Prostate gland (tissue), 2 donors: ENCODE data around the gene FBXL19. TPM values are rescaled to one million over a fixed set of nuclear protein-coding genes. Genes with fewer than 3 reads are reported as not detected.
A peak's percentile ranks its signal among the peaks of the same experiment; 100 is the strongest.

ENCODE experiments used
- DNase-seq: peaks from one replicate; pipeline ENCODE4 v3.0.0-alpha.2; 2019; ENCODE audit warnings: low spot score
- H3K27ac ChIP-seq, 2 donors: fragments of 200-600 bp; sonication (generic); 2 replicates each; pipeline ENCODE4 v1.5.1; 2017 to 2019
- H3K27me3 ChIP-seq: fragments of 200-600 bp; sonication (generic); replicated peaks from 2 replicates; pipeline ENCODE4 v1.5.1; 2019; ENCODE audit not compliant: insufficient read depth
- H3K36me3 ChIP-seq, 2 donors: fragments of 200-600 bp; sonication (generic); 1 replicate in 1 of 2; 2 replicates in 1 of 2; pipeline versions ENCODE4 v1.5.1 to v1.8.1; 2017 to 2019
- H3K4me1 ChIP-seq: fragments of 200-600 bp; sonication (generic); replicated peaks from 2 replicates; pipeline ENCODE4 v1.5.1; 2019
- H3K4me3 ChIP-seq, 2 donors: fragments of 200-600 bp; sonication (generic); 2 replicates each; pipeline ENCODE4 v1.5.1; 2017 to 2019
- H3K9me3 ChIP-seq: fragments of 200-600 bp; sonication (generic); 2 replicates; pipeline ENCODE4 v1.5.1; 2017
- POLR2A ChIP-seq: fragments of 450-650 bp; IDR thresholded peaks from one replicate; pipeline ENCODE4 v1.6.1; 2016; ENCODE audit warnings: antibody characterized with exemption, mild to moderate bottlenecking
- POLR2AphosphoS5 ChIP-seq: sonication (generic); formaldehyde crosslinking; IDR thresholded peaks from one replicate; pipeline ENCODE4 v1.6.1; 2017; ENCODE audit warnings: antibody characterized with exemption
- WGBS: methylation state at CpG from one replicate; pipeline ENCODE4 v1.1.5; 2018; 5-methylcytosine and 5-hydroxymethylcytosine counted together
- intact Hi-C: fragments of 100-400 bp; cut with DNase I; formaldehyde crosslinking; loops from one replicate; pipeline ENCODE4 v1.14.2; 2022
- total RNA-seq, 2 donors: library from RNA; depleted of rRNA; stranded (reverse); fragments of >200 nt; gene quantifications; one replicate each; pipeline ENCODE4 v1.1.0, GENCODE V29; 2016
- TF ChIP-seq, protein P1 (sequence below), 4 experiments: fragments of 200-600 bp in 2 of 4; fragments of 450-650 bp in 2 of 4; sonication (generic) in 2 of 4; IDR thresholded peaks; 1 replicate in 3 of 4; 2 replicates in 1 of 4; pipeline ENCODE4 v1.5.1; 2016 to 2019; ENCODE audit warnings: antibody characterized with exemption in 4 of 4, mild to moderate bottlenecking in 2 of 4, moderate library complexity in 2 of 4

Gene FBXL19
- total RNA-seq, 2 donors from 2014 or later = 23.5 to 125 TPM

DNA sequence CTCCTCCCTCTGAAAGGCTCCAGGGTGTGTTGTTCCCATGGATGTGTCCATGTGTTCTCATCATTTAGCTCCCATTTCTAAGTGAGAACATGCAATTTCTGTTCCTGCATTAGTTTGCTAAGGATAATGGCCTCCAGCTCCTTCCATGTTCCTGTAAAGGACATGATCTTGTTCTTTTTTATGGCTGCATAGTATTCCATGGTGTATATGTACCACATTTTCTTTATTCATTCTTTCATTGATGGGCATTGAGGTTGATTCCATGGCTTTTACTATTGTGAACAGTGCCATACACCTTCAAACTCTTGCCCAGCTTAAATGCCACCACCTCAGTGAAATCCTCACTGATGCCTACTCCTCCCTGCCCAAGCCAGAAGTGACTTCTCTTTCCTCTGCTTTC lies 21.0 kb downstream of the FBXL19 start:
- Histone ChIP-seq H3K4me1 (no peaks in the 10 kb centered on the region), H3K36me3 (no peaks in the 10 kb centered on the region), H3K27me3 (no peaks in the 10 kb centered on the region), H3K27ac (no peak overlapping the region), H3K4me3 (no peak overlapping the region), H3K9me3 (no peaks in the 10 kb centered on the region)
- TF ChIP-seq, protein P1, sequence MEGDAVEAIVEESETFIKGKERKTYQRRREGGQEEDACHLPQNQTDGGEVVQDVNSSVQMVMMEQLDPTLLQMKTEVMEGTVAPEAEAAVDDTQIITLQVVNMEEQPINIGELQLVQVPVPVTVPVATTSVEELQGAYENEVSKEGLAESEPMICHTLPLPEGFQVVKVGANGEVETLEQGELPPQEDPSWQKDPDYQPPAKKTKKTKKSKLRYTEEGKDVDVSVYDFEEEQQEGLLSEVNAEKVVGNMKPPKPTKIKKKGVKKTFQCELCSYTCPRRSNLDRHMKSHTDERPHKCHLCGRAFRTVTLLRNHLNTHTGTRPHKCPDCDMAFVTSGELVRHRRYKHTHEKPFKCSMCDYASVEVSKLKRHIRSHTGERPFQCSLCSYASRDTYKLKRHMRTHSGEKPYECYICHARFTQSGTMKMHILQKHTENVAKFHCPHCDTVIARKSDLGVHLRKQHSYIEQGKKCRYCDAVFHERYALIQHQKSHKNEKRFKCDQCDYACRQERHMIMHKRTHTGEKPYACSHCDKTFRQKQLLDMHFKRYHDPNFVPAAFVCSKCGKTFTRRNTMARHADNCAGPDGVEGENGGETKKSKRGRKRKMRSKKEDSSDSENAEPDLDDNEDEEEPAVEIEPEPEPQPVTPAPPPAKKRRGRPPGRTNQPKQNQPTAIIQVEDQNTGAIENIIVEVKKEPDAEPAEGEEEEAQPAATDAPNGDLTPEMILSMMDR (IDR thresholded peaks at IDR 0.05) = no peak
- no peak for TF ChIP-seq POLR2A
- no peak for TF ChIP-seq POLR2AphosphoS5
- intact Hi-C loops = no loop called here
- DNase-seq = no peak

DNA sequence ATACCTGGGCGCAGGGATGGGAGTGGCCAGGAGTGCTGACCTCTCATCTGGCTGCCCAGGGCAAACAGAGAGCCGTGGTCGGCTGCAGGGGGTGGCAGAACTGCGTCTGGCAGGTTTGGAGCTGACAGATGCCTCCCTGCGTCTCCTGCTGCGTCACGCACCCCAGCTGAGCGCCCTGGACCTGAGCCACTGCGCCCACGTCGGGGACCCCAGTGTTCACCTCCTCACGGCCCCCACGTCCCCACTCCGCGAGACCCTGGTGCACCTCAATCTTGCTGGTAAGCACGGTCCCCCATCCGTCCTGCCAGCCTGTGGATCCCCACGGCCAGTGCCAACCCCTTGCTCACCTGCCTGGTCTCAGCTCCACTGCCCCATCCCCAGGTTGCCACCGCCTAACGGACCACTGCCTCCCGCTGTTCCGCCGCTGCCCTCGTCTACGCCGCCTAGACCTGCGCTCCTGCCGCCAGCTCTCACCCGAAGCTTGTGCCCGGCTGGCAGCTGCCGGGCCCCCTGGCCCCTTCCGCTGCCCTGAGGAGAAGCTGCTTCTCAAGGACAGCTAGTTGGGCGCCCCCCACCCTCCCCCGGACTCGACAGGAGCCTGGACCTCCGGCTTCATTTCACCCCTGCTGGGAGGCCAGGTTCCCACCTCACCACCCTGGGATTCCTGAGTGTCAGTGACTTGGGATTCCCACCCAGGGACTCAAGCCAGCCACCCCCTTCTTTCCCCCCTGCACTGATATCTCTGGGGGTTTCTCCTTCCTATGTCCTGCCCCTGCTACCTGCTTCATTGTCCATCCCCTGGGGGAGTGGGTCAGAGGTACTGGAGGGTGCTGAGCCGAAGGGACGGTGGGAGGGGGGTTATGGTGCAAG lies 23.5 kb downstream of the FBXL19 start:
- H3K4me1 ChIP-seq = peaks cover 16% of the 10 kb centered on the region
- no peak overlapping the region for H3K27ac ChIP-seq
- DNase-seq = no peak
- no peaks in the 10 kb centered on the region for H3K9me3 ChIP-seq
- no peaks in the 10 kb centered on the region for H3K36me3 ChIP-seq
- H3K27me3 ChIP-seq = no peaks in the 10 kb centered on the region
- intact Hi-C loops = no loop called here
- 86% methylated on average over 38 of the region's 38 CpGs for whole genome bisulfite sequencing
- no peak overlapping the region for H3K4me3 ChIP-seq
- TF ChIP-seq, protein P1 (IDR thresholded peaks at IDR 0.05) = no peak
- TF ChIP-seq POLR2A (no peak), POLR2AphosphoS5 (no peak)

DNA sequence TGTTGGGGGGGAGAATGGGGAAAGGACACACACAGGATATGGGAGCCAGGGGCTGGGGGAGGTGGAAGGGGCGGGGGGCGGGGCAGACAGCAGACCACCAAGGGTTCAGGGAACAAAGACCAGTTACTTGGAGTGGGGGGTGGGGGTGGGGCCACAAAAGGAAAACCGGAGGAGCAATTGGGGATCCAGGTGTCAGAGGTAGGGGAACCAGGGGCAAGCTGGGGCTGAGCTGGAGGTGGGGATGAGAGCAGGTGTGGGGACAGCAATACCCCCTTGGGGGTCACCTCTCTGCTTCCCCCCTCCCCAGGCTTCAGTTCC lies 24.1 kb downstream of the FBXL19 start:
- intact Hi-C loops = no loop called here
- H3K36me3 ChIP-seq = no peaks in the 10 kb centered on the region
- H3K27me3 ChIP-seq = no peaks in the 10 kb centered on the region
- H3K4me3 ChIP-seq = no peak overlapping the region
- no peak for TF ChIP-seq POLR2A
- TF ChIP-seq, protein P1 (IDR thresholded peaks at IDR 0.05) = no peak
- no peak for TF ChIP-seq POLR2AphosphoS5
- DNase-seq = no peak
- H3K4me1 ChIP-seq = peaks cover 16% of the 10 kb centered on the region
- H3K27ac ChIP-seq = peak overlapping the region; percentile 95
- 54% methylated on average over 3 of the region's 3 CpGs for WGBS
- no peaks in the 10 kb centered on the region for H3K9me3 ChIP-seq

DNA sequence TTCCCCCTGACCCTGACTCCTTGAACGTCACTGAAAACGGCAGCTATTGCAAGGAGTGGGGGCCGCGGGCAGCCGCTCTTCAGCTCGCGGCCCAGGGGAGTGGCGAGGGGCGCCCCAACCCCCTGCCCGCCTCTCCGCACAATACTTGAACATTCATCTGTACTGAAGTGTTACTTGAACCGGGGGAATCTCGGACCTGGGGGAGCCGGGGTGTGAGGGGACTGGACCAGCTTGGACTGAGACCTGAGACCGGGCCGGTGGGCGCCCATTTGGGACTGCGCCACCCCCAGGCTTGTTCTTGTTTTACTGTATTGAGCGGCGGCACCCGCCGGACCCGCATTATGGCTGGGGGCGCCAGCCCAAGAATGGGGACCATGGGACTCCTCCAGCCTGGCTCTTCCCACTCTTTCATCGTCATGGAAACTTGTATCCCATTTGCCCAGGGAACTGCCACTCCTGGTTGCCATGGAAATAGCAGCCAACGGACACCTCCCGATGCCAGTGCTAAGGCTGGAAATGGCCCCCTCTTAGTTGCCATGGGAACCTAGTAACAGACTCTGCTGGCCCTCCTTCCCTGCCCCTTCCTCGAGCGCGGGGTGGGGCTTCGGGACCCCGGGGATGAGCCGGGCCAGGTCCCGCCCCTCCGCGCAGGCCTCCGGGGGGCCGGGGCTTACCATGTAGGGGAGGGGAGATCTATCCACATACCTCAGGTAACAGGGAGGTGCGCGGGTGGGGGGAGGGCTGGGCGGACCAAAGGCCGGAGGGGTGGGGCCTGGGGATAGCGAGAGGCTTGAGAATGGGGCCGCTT lies 24.7 kb downstream of the FBXL19 start:
- 15% methylated on average over 41 of the region's 44 CpGs for WGBS
- Histone ChIP-seq H3K4me1 (peaks cover 16% of the 10 kb centered on the region), H3K27me3 (no peaks in the 10 kb centered on the region), H3K4me3 (peak overlapping the region; percentile 93 to 98), H3K9me3 (no peaks in the 10 kb centered on the region), H3K27ac (peak overlapping the region; percentile 95), H3K36me3 (no peaks in the 10 kb centered on the region)
- TF ChIP-seq, protein P1 (IDR thresholded peaks at IDR 0.05) = no peak
- TF ChIP-seq POLR2AphosphoS5 (peak; percentile 84), POLR2A (no peak)
- DNase-seq = peak; percentile 90
- intact Hi-C loops = no loop called here
